ENCODE data around the gene CERS1.

CERS1 gene

GRCh38 chr19:18893587-18894253, 2.2 kb downstream of the CERS1 start:
- TF ChIP-seq, protein P1, sequence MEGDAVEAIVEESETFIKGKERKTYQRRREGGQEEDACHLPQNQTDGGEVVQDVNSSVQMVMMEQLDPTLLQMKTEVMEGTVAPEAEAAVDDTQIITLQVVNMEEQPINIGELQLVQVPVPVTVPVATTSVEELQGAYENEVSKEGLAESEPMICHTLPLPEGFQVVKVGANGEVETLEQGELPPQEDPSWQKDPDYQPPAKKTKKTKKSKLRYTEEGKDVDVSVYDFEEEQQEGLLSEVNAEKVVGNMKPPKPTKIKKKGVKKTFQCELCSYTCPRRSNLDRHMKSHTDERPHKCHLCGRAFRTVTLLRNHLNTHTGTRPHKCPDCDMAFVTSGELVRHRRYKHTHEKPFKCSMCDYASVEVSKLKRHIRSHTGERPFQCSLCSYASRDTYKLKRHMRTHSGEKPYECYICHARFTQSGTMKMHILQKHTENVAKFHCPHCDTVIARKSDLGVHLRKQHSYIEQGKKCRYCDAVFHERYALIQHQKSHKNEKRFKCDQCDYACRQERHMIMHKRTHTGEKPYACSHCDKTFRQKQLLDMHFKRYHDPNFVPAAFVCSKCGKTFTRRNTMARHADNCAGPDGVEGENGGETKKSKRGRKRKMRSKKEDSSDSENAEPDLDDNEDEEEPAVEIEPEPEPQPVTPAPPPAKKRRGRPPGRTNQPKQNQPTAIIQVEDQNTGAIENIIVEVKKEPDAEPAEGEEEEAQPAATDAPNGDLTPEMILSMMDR (IDR thresholded peaks at IDR 0.05; ENCODE audit: low read depth, low read length, missing control alignments), result no peak
- no peak overlapping the region for H3K4me3 ChIP-seq (replicated peaks; ENCODE audit: low read depth, low read length)
- no peak for DNase-seq (ENCODE audit: extremely low read depth, low read depth)

- TF ChIP-seq, protein P1 (IDR thresholded peaks at IDR 0.05; ENCODE audit: low read depth, low read length, missing control alignments), result no peak
- DNase-seq (ENCODE audit: extremely low read depth, low read depth), result no peak
- no peak overlapping the region for H3K4me3 ChIP-seq (replicated peaks; ENCODE audit: low read depth, low read length)
Observed at GRCh38 chr19:18889949-18890745, 5.8 kb downstream of the CERS1 start.

DNA sequence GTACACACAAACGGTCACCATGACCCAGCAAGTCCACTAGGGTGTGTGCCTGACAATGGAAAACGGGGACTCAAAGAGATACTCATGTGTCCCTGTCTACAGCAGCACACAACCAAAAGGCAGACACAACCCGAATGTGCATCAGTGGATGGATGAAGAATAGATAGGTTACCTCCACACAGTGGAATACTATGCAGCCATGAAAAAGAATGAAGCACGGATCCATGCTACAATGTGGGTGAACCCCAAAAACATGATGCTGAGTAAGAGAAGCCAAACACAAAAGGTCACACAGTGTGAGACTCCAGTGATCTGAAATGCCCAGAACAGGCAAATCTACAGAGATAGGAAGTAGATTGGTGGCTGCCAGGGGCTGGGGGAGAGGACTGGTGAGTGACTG, 9.0 kb downstream of the CERS1 start:
- no peak for DNase-seq (ENCODE audit: extremely low read depth, low read depth)
- H3K4me3 ChIP-seq (replicated peaks; ENCODE audit: low read depth, low read length), result no peak overlapping the region
- TF ChIP-seq, protein P1 (IDR thresholded peaks at IDR 0.05; ENCODE audit: low read depth, low read length, missing control alignments), result no peak

DNA sequence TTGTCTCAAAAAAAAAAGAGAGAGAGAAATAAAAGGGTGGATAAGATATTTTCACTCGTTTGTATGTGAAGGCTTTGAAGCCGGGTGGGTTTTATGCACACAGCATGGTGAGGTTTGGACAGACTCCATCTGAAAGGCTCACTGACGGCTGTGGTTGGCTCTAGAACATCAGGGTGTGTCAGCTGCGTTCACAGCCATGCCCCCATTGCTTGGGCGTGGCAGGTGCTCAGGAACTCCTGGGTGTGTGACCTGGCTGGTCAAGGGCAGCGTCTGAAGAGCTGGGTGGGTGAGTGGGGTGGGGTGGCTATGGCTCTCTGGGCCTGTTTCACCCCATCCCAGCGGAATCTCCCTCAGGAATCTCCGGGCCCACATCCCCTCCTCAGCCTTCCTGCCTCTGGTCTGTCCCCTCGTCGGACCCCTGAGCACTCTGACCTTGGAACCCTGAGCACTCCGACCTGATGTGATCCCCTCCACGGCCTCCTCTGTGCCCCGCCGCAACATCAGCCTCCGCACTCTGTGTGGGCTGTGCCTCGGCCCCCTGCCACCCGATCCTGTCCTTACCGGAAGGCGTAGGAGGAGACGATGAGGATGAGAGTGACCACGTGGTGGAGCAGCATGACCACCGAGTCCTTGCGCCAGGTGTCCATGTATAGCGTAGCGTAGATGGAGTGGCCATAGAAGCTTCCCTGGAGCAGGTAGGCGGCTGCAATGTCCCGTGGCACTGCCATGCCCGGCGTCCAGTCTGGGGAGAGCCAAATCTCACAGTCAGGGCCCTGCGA, 12.2 kb downstream of the CERS1 start:
- TF ChIP-seq, protein P1 (IDR thresholded peaks at IDR 0.05; ENCODE audit: low read depth, low read length, missing control alignments), result no peak
- no peak for DNase-seq (ENCODE audit: extremely low read depth, low read depth)
- no peak overlapping the region for H3K4me3 ChIP-seq (replicated peaks; ENCODE audit: low read depth, low read length)

GRCh38 chr19:18881491-18881890, 14.5 kb downstream of the CERS1 start:
- DNase-seq (ENCODE audit: extremely low read depth, low read depth), result no peak
- H3K4me3 ChIP-seq (replicated peaks; ENCODE audit: low read depth, low read length), result no peak overlapping the region
- TF ChIP-seq, protein P1 (IDR thresholded peaks at IDR 0.05; ENCODE audit: low read depth, low read length, missing control alignments), result no peak

DNA sequence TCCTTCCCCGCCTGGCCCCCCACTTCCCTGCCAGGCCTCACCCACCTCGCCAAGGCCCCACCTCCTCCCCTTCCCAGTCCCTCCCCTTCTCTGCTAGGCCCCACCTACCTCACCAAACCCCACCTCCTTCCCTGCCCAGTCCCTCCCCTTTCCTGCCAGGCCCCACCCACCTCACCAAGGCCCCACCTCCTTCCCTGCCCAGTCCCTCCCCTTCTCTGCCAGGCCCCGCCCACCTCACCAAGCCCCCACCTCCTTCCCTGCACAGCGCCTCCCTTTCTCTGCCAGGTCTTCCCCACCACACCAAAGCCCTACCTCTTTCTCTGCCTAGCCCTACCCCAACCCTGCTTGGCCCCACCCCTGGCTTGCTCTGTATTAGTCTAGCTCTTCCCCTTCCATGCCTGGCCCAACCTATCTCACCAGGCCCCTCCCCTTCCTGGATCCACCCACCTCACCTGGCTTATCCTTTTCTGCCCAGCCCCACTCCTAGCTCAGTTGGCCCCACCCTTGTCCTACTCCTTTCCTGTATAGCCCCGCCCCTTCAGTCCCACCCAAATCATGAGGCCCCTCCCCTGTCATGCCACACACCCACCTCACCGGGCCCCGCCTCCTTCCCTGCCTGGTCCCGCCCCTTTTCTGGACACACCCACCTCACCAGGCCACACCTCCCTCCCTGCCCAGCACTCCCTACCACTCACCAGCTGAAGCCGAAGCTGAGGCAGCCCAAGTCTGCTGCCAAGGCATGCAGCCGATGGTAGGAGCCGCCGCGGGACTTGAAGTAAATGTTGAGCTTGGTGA, 16.2 kb downstream of the CERS1 start:
- no peak for DNase-seq (ENCODE audit: extremely low read depth, low read depth)
- H3K4me3 ChIP-seq (replicated peaks; ENCODE audit: low read depth, low read length), result no peak overlapping the region
- TF ChIP-seq, protein P1 (IDR thresholded peaks at IDR 0.05; ENCODE audit: low read depth, low read length, missing control alignments), result no peak
